Measurements from ENCODE around the gene LTBP1. TPM values are rescaled to one million over a fixed set of nuclear protein-coding genes. Genes with fewer than 3 reads are reported as not detected.
A peak's percentile ranks its signal among the peaks of the same experiment; 100 is the strongest.

LTBP1 gene
- total RNA-seq, 1 donor from 2014 or later = 29.7 TPM

DNA sequence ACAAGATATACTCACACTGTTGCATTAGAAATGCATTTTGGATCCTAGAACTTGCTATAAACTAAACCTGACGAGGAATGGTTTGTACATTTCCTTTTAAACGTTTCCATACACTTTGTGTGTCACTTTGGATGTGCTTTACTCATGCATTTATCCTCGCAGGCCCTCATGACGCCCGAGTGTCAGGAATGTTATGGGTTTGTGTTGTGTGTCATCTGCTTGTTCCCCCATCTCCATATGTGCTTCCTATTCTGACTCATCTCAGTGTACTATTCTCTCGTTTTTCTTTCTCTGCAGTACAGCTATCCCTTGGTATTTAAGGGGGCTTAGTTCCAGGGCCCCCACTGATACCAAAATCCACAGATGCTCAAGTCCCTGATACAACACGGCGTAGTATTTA, 408.2 kb downstream of the LTBP1 start:
- no peaks in the 10 kb centered on the region for H3K27me3 ChIP-seq (ENCODE audit: insufficient read depth, low read length)
- peak overlapping the region; percentile 11 for H3K9ac ChIP-seq (ENCODE audit: low read length)
- no peak overlapping the region for H2AFZ ChIP-seq (ENCODE audit: low read depth, low read length)
- H3K27ac ChIP-seq (ENCODE audit: low read depth, low read length) = peak overlapping the region; percentile 67
- H3K4me3 ChIP-seq (ENCODE audit: insufficient read depth, low read depth, low read length) = no peak overlapping the region
- Mint-ChIP-seq H3K4me1 (ENCODE audit: low read depth, unreplicated experiment) (no peaks in the 10 kb centered on the region), H3K27me3 (ENCODE audit: low read depth, unreplicated experiment) (no peaks in the 10 kb centered on the region), H3K36me3 (ENCODE audit: low read depth, unreplicated experiment) (peaks cover 19% of the 10 kb centered on the region), H3K9me3 (ENCODE audit: unreplicated experiment) (peaks cover 23% of the 10 kb centered on the region), H3K4me3 (ENCODE audit: unreplicated experiment) (no peak overlapping the region), H3K27ac (ENCODE audit: unreplicated experiment) (no peak overlapping the region)
- TF ChIP-seq EZH2 (IDR thresholded peaks at IDR 0.05; ENCODE audit: insufficient read depth, low read length) = no peak
- TF ChIP-seq, protein P1, sequence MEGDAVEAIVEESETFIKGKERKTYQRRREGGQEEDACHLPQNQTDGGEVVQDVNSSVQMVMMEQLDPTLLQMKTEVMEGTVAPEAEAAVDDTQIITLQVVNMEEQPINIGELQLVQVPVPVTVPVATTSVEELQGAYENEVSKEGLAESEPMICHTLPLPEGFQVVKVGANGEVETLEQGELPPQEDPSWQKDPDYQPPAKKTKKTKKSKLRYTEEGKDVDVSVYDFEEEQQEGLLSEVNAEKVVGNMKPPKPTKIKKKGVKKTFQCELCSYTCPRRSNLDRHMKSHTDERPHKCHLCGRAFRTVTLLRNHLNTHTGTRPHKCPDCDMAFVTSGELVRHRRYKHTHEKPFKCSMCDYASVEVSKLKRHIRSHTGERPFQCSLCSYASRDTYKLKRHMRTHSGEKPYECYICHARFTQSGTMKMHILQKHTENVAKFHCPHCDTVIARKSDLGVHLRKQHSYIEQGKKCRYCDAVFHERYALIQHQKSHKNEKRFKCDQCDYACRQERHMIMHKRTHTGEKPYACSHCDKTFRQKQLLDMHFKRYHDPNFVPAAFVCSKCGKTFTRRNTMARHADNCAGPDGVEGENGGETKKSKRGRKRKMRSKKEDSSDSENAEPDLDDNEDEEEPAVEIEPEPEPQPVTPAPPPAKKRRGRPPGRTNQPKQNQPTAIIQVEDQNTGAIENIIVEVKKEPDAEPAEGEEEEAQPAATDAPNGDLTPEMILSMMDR (IDR thresholded peaks at IDR 0.05; ENCODE audit: insufficient read depth, low read depth, low read length) = no peak
- FAIRE-seq = peak; percentile 78
- H4K20me1 ChIP-seq (ENCODE audit: insufficient read depth, low read length) = no peaks in the 10 kb centered on the region
- H3K4me2 ChIP-seq (ENCODE audit: low read length) = no peak overlapping the region
- peaks cover 14% of the 10 kb centered on the region for H3K36me3 ChIP-seq (ENCODE audit: insufficient read depth, low read length)
- DNase-seq (ENCODE audit: low read depth) = peak; percentile 78
- H3K79me2 ChIP-seq (ENCODE audit: insufficient read depth, low read length) = no peaks in the 10 kb centered on the region
- H3K9me3 ChIP-seq (ENCODE audit: insufficient read depth, low read depth, low read length) = peaks cover 7% of the 10 kb centered on the region
- H3K4me1 ChIP-seq (ENCODE audit: insufficient read depth, low read length) = no peaks in the 10 kb centered on the region

DNA sequence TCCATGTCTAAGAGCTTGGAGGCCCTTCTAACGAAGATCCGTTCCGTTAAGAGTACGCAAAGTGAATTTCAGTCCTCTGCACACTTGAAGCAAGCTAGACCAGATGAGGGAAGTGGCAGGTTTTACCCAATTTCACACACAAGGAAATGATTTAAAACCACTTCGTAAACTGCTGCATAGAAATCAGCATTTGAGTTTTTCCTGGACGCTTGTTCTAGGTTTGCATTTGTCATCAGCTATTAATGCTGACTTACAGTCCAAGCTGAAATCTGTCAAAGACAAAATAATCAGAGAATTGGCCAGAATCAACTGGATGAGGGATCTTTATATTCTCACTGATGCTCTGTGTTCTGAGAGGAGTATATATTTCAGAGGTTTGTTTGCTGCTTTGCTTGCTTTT, 412.1 kb downstream of the LTBP1 start:
- Histone ChIP-seq H4K20me1 (ENCODE audit: insufficient read depth, low read length) (no peaks in the 10 kb centered on the region), H3K4me3 (ENCODE audit: insufficient read depth, low read depth, low read length) (no peak overlapping the region), H3K4me1 (ENCODE audit: insufficient read depth, low read length) (no peaks in the 10 kb centered on the region), H3K9ac (ENCODE audit: low read length) (no peak overlapping the region), H2AFZ (ENCODE audit: low read depth, low read length) (no peak overlapping the region), H3K27me3 (ENCODE audit: insufficient read depth, low read length) (no peaks in the 10 kb centered on the region), H3K27ac (ENCODE audit: low read depth, low read length) (no peak overlapping the region), H3K79me2 (ENCODE audit: insufficient read depth, low read length) (no peaks in the 10 kb centered on the region), H3K4me2 (ENCODE audit: low read length) (no peak overlapping the region), H3K9me3 (ENCODE audit: insufficient read depth, low read depth, low read length) (peaks cover 7% of the 10 kb centered on the region), H3K36me3 (ENCODE audit: insufficient read depth, low read length) (peaks cover 12% of the 10 kb centered on the region)
- FAIRE-seq = no peak
- Mint-ChIP-seq H3K4me3 (ENCODE audit: unreplicated experiment) (no peak overlapping the region), H3K36me3 (ENCODE audit: low read depth, unreplicated experiment) (peaks cover 18% of the 10 kb centered on the region), H3K27ac (ENCODE audit: unreplicated experiment) (no peak overlapping the region), H3K4me1 (ENCODE audit: low read depth, unreplicated experiment) (no peaks in the 10 kb centered on the region), H3K27me3 (ENCODE audit: low read depth, unreplicated experiment) (no peaks in the 10 kb centered on the region), H3K9me3 (ENCODE audit: unreplicated experiment) (peaks cover 23% of the 10 kb centered on the region)
- no peak for TF ChIP-seq EZH2 (IDR thresholded peaks at IDR 0.05; ENCODE audit: insufficient read depth, low read length)
- TF ChIP-seq, protein P1 (IDR thresholded peaks at IDR 0.05; ENCODE audit: insufficient read depth, low read depth, low read length) = no peak
- no peak for DNase-seq (ENCODE audit: low read depth)

DNA sequence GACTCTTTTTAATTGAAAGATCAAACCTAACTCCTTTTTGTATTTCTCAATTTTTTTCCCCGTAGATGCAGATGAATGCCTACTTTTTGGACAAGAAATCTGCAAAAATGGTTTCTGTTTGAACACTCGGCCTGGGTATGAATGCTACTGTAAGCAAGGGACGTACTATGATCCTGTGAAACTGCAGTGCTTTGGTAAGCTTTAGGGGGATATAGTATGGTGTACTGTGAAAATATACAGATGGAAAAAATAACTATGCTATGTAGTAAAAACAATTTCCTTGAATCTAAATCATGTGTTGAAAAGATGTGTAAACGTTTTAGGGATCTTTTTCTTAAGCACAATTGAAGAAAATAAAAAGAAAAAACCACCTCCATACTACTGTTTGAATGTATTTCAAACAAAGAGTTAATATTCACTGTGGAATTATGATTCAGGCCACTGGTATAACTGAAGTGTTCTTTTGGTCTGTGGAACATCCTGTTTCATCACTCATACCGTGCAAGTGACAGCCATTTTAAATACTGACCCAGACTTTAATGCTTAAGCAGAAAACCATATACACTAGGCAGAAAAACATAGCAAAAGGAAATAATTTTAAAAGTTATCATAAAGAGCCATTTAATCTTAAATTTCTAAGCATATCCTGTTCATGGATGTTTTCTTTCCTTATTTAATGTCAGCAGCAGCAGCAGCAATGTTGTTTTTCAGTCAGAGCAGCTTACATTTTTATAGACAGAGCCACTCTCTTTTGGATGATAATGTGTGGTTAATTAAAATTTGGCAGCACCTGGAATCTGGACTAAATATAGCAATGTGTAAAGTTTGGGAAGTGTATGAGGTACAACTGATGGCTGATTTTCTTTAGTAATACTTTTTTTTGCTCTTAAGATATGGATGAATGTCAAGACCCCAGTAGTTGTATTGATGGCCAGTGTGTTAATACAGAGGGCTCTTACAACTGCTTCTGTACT, 416.9 kb downstream of the LTBP1 start:
- H3K27ac ChIP-seq (ENCODE audit: low read depth, low read length) = peak overlapping the region; percentile 36
- H3K9me3 ChIP-seq (ENCODE audit: insufficient read depth, low read depth, low read length) = no peaks in the 10 kb centered on the region
- H3K4me3 ChIP-seq (ENCODE audit: insufficient read depth, low read depth, low read length) = no peak overlapping the region
- no peaks in the 10 kb centered on the region for H3K4me1 Mint-ChIP-seq (ENCODE audit: low read depth, unreplicated experiment)
- FAIRE-seq (peak; percentile 78), DNase-seq (ENCODE audit: low read depth) (peak; percentile 68)
- H3K4me3 Mint-ChIP-seq (ENCODE audit: unreplicated experiment) = no peak overlapping the region
- H3K79me2 ChIP-seq (ENCODE audit: insufficient read depth, low read length) = no peaks in the 10 kb centered on the region
- no peak overlapping the region for H2AFZ ChIP-seq (ENCODE audit: low read depth, low read length)
- H3K9me3 Mint-ChIP-seq (ENCODE audit: unreplicated experiment) = no peaks in the 10 kb centered on the region
- no peak overlapping the region for H3K9ac ChIP-seq (ENCODE audit: low read length)
- peaks cover 3% of the 10 kb centered on the region for H3K4me1 ChIP-seq (ENCODE audit: insufficient read depth, low read length)
- H3K36me3 ChIP-seq (ENCODE audit: insufficient read depth, low read length) = peaks cover 22% of the 10 kb centered on the region
- TF ChIP-seq, protein P1 (IDR thresholded peaks at IDR 0.05; ENCODE audit: insufficient read depth, low read depth, low read length) = no peak
- no peak for TF ChIP-seq EZH2 (IDR thresholded peaks at IDR 0.05; ENCODE audit: insufficient read depth, low read length)
- no peaks in the 10 kb centered on the region for H4K20me1 ChIP-seq (ENCODE audit: insufficient read depth, low read length)
- peaks cover 4% of the 10 kb centered on the region for H3K36me3 Mint-ChIP-seq (ENCODE audit: low read depth, unreplicated experiment)
- no peaks in the 10 kb centered on the region for H3K27me3 Mint-ChIP-seq (ENCODE audit: low read depth, unreplicated experiment)
- H3K4me2 ChIP-seq (ENCODE audit: low read length) = no peak overlapping the region
- no peaks in the 10 kb centered on the region for H3K27me3 ChIP-seq (ENCODE audit: insufficient read depth, low read length)
- no peak overlapping the region for H3K27ac Mint-ChIP-seq (ENCODE audit: unreplicated experiment)

Data from astrocyte (in vitro differentiated cells and primary cell).